ENCODE measurements around the gene TJP3. TPM values are rescaled to one million over a fixed set of nuclear protein-coding genes. Genes with fewer than 3 reads are reported as not detected.

Gene TJP3
- total RNA-seq, 3 donors from 2014 or later, result 0.16 to 36.6 (median 20.0) TPM

GRCh38 chr19:3684054-3684816 is 23.9 kb upstream of the TJP3 start:
- Histone ChIP-seq H3K27me3 (no peaks in the 10 kb centered on the region), H3K9me3 (peaks cover 0 to 8% of the 10 kb centered on the region in 2 donors), H3K36me3 (no peaks in the 10 kb centered on the region), H3K27ac (peak overlapping the region in 1 of 2 donors; percentile 25), H3K4me1 (peaks cover 0 to 12% of the 10 kb centered on the region in 2 donors), H3K4me3 (no peak overlapping the region)
- intact Hi-C loops (cut with DNase I; ENCODE audit: low total_unique reads), result loop anchor here (5.0 kb wide), 1 partner anchor 1318 kb away; no protein-coding TSS in a partner anchor
- TF ChIP-seq POLR2AphosphoS5 (IDR thresholded peaks at IDR 0.05) (no peak), CTCF (IDR thresholded peaks at IDR 0.05) (no peak), POLR2A (IDR thresholded peaks at IDR 0.05) (no peak)
- no peak for DNase-seq (ENCODE audit: low spot score in 2 of 2)

DNA sequence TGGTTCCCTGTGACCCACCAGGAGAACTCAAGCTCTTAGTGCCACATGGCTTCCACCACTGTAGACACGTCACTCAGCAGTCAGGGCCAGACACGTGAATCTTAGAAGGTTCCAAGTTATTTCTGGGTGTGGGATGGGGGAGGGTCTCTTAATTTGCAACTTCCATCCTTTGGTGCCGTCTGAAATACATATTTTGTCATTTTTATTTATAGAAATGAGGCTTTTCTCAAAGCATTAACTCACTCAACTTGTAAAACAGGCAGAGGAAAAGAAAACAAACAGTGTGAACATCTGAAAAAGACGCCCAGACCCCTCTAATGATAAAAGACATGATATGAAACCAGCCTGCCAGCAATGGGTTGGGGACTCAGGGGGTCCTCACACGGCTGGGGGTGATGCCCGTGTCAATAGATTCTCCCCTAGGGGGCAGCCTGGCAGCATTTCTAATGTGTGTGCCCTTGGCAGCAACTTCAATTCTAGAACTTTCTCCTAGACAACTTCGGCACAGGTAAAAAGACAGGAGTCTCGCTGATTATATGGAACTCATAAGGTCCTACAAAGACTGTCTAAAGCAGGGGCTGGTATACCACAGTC is 23.3 kb upstream of the TJP3 start:
- TF ChIP-seq POLR2AphosphoS5 (IDR thresholded peaks at IDR 0.05) (no peak), CTCF (IDR thresholded peaks at IDR 0.05) (no peak), POLR2A (IDR thresholded peaks at IDR 0.05) (no peak)
- H3K9me3 ChIP-seq, result peaks cover 0 to 8% of the 10 kb centered on the region in 2 donors
- H3K4me1 ChIP-seq, result peaks cover 0 to 12% of the 10 kb centered on the region in 2 donors
- H3K36me3 ChIP-seq, result no peaks in the 10 kb centered on the region
- H3K27ac ChIP-seq, result no peak overlapping the region
- no peak for DNase-seq (ENCODE audit: low spot score in 2 of 2)
- no peaks in the 10 kb centered on the region for H3K27me3 ChIP-seq
- no peak overlapping the region for H3K4me3 ChIP-seq
- intact Hi-C loops (cut with DNase I; ENCODE audit: low total_unique reads), result loop anchor here (5.0 kb wide), 1 partner anchor 1317 kb away; no protein-coding TSS in a partner anchor

DNA sequence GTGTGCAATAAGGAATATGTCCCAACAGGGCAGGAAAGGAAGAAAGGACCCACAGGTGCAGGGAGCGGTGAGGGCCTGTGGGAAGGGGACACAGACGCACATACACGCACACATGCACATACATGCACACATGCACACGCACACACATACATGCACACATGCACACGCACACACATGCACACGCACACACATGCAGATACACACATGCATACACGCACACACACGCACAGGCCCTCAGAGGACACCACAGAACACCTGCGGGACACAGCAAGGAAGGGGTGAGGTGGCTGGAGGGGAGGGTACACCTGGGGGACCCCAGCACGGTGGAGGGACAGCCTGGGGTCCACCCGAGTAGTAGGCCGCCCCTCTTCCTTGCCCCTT is 20.8 kb upstream of the TJP3 start:
- peaks cover 0 to 12% of the 10 kb centered on the region in 2 donors for H3K4me1 ChIP-seq
- no peaks in the 10 kb centered on the region for H3K36me3 ChIP-seq
- DNase-seq (ENCODE audit: low spot score in 2 of 2), result no peak
- H3K27me3 ChIP-seq, result no peaks in the 10 kb centered on the region
- TF ChIP-seq POLR2A (IDR thresholded peaks at IDR 0.05), result no peak
- TF ChIP-seq POLR2AphosphoS5 (IDR thresholded peaks at IDR 0.05), result no peak
- TF ChIP-seq CTCF (IDR thresholded peaks at IDR 0.05), result no peak
- H3K27ac ChIP-seq, result peak overlapping the region; percentile 68 to 74
- peaks cover 0 to 8% of the 10 kb centered on the region in 2 donors for H3K9me3 ChIP-seq
- intact Hi-C loops (cut with DNase I; ENCODE audit: low total_unique reads), result no loop called here
- H3K4me3 ChIP-seq, result peak overlapping the region in 2 of 3 donors; percentile 47 to 64

DNA sequence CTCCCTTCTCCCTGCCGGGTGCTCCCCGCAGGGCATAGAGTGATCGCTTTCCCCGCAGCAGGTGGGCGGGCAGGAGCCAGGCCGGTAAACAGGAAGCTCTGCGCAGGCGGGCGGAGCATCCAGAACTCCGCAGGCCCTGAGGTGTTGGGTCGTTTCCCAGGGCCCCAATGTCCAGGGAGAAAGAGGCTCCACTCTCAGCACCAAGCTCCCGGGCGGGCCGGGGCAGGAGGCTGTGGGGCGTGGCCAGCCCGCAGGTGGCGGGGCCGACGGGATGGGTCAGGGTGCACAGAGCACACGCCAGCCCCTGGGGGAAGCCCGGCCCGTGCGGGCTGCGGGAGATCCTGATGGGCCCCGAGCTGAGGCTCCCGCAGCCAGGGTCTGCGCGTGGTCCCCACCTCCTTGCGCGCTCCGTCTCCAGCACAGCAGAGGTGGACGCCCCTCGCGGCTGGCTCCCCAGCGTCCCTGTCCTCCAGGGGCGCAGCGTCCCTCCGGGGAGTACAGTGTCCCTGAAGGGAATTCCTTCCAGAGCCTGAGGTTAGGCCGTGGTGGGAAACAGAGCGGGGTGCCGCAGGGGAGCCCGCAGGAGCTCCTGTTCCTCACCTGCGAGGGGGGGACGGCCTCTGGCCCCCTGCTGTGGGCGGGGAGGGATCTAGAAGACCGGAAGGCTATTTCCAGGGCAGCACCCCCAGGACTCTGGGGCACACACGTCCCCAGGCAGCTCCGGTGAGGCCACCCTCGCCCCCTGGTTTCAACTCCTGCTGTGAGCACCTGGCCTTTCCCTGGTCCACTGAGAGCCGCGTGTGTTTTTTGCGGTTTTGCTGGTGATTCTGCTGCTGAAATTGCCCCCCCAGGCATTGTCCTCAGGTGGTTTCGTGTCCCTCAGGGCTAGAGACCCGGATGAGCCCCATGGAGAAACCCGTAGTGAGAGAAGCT is 20.1 kb upstream of the TJP3 start:
- Histone ChIP-seq H3K4me3 (peak overlapping the region in 2 of 3 donors; percentile 47 to 64), H3K27me3 (no peaks in the 10 kb centered on the region), H3K36me3 (no peaks in the 10 kb centered on the region), H3K4me1 (peaks cover 0 to 12% of the 10 kb centered on the region in 2 donors), H3K9me3 (peaks cover 0 to 8% of the 10 kb centered on the region in 2 donors), H3K27ac (peak overlapping the region; percentile 68 to 74)
- no peak for TF ChIP-seq CTCF (IDR thresholded peaks at IDR 0.05)
- intact Hi-C loops (cut with DNase I; ENCODE audit: low total_unique reads), result no loop called here
- DNase-seq (ENCODE audit: low spot score in 2 of 2), result peak; percentile 58 to 78
